ENCODE results near the gene FLNA. TPM values are rescaled to one million over a fixed set of nuclear protein-coding genes. Genes with fewer than 3 reads are reported as not detected.
A peak's percentile ranks its signal among the peaks of the same experiment; 100 is the strongest.

Gene FLNA
- polyA plus RNA-seq, 1 experiment: 605 TPM

DNA sequence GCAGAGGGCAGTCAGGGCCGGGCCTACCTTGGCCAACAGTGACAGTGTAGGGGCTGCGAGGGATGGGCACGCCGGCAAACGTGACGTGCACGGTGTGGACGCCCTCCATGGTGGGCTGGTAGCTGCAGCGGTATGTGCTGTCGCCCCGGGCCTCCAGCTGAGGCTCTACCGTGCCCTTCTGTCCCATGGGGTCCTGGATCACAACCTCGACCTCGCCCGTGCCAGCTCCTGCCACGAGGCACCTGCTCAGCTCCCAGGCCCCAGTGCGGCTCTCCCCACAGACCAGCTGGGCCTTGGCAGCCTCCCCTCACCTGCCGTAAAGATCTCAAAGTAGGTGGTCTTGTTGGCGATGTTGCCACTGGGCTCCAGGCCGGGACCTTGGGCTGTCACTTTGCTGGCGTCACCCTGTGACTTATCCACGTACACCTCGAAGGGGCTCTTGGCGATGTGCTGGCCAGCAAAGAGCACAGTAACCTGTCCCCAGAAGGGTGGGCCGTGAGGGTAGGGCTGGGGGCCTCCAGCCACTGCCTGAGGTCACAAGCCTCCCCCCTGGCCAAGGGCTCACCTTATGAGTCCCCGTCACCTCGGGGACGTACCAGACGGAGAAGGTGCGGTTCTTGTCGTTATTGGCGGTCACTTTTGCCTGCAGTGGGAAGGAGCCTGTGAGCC is 8.3 kb downstream of the FLNA start:
- H3K9me3 ChIP-seq (ENCODE audit: control insufficient read depth, insufficient read depth, low read length): no peaks in the 10 kb centered on the region
- peak overlapping the region; percentile 39 for H3K27ac ChIP-seq (ENCODE audit: low read depth, low read length)
- H3K4me3 ChIP-seq (ENCODE audit: low read depth, low read length): no peak overlapping the region
- DNase-seq (ENCODE audit: low read depth, low spot score): no peak
- ChIA-PET CTCF (no interaction called here), POLR2A (interaction anchor here (0.6 to 1.6 kb wide), 4 partner anchors 10 to 119 kb away, joined by 3 to 4 read pairs (median 3); no protein-coding TSS in a partner anchor)
- H3K27me3 ChIP-seq (ENCODE audit: control insufficient read depth, insufficient read depth, low read length): no peaks in the 10 kb centered on the region
- no peak for TF ChIP-seq CTCF (IDR thresholded peaks at IDR 0.05; ENCODE audit: low read depth, low read length)

- TF ChIP-seq CTCF (IDR thresholded peaks at IDR 0.05; ENCODE audit: low read depth, low read length): no peak
- ChIA-PET POLR2A (interaction anchor here (1.1 kb wide), 2 partner anchors 9 to 17 kb away, joined by 3 to 4 read pairs; no protein-coding TSS in a partner anchor), CTCF (no interaction called here)
- Histone ChIP-seq H3K27me3 (ENCODE audit: control insufficient read depth, insufficient read depth, low read length) (no peaks in the 10 kb centered on the region), H3K27ac (ENCODE audit: low read depth, low read length) (no peak overlapping the region), H3K4me3 (ENCODE audit: low read depth, low read length) (no peak overlapping the region), H3K9me3 (ENCODE audit: control insufficient read depth, insufficient read depth, low read length) (no peaks in the 10 kb centered on the region)
- no peak for DNase-seq (ENCODE audit: low read depth, low spot score)
Measured at GRCh38 chrX:154365052-154365600, 9.3 kb downstream of the FLNA start.

- no peak overlapping the region for H3K4me3 ChIP-seq (ENCODE audit: low read depth, low read length)
- no peak for DNase-seq (ENCODE audit: low read depth, low spot score)
- CTCF ChIA-PET: no interaction called here
- POLR2A ChIA-PET: no interaction called here
- TF ChIP-seq CTCF (IDR thresholded peaks at IDR 0.05; ENCODE audit: low read depth, low read length): no peak
- H3K27me3 ChIP-seq (ENCODE audit: control insufficient read depth, insufficient read depth, low read length): no peaks in the 10 kb centered on the region
- no peaks in the 10 kb centered on the region for H3K9me3 ChIP-seq (ENCODE audit: control insufficient read depth, insufficient read depth, low read length)
- H3K27ac ChIP-seq (ENCODE audit: low read depth, low read length): no peak overlapping the region
Measured at GRCh38 chrX:154363706-154364439, 10.6 kb downstream of the FLNA start.

DNA sequence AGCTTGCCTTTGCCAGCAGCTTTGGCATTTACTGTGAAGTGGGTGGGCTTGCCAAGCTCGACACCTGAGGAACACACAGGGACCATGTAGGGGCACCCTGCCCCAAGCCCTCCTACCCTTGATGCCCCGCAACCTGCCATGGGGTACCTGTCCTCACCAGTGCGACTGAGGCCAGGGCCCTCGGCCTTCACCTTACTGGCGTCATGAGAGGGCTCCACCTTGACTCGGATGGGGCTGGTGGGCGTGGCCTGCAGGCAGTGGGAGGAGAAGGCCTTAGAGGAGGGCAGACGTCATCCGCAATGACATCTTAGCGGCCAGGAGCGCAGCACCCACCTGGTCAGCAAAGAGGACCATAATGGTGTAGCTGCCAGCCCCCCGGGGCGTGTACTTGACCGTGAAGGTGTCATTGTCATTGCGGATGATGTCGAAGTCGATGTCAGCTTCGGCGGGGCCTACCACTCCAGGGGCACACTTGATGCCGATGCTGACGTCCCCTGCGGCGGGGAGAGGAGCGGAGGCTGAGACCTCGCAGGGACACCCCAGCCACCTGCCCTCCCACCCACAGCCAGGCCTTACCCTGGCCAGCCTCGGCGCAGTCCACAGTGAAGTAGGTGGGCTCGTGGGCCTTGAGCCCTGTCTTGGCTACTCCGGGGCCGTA is 12.2 kb downstream of the FLNA start:
- no peak for DNase-seq (ENCODE audit: low read depth, low spot score)
- no peak for TF ChIP-seq CTCF (IDR thresholded peaks at IDR 0.05; ENCODE audit: low read depth, low read length)
- CTCF ChIA-PET: no interaction called here
- Histone ChIP-seq H3K27ac (ENCODE audit: low read depth, low read length) (peak overlapping the region; percentile 31), H3K4me3 (ENCODE audit: low read depth, low read length) (no peak overlapping the region), H3K9me3 (ENCODE audit: control insufficient read depth, insufficient read depth, low read length) (no peaks in the 10 kb centered on the region), H3K27me3 (ENCODE audit: control insufficient read depth, insufficient read depth, low read length) (no peaks in the 10 kb centered on the region)
- POLR2A ChIA-PET: interaction anchor here (0.5 kb wide), 1 partner anchor 10 kb away, joined by 3 read pairs; no protein-coding TSS in a partner anchor
